Thymus (tissue), 11 donors: ENCODE measurements around the gene EYS. TPM values are rescaled to one million over a fixed set of nuclear protein-coding genes. Genes with fewer than 3 reads are reported as not detected.

ENCODE experiments used
- DNase-seq, 9 donors: peaks; one replicate each; pipeline ENCODE4 v3.0.0-alpha.2; 2013; ENCODE audit warnings: low spot score in 9 of 9, low read depth in 6 of 9, missing footprints in 1 of 9
- H3K27ac ChIP-seq, 2 donors: one replicate each; pipeline ENCODE4 v1.5.1; 2013; ENCODE audit warnings: control low read depth in 1 of 2, low read depth in 1 of 2, low read length in 1 of 2, mild to moderate bottlenecking in 1 of 2, moderate library complexity in 1 of 2
- H3K27me3 ChIP-seq, 2 donors: one replicate each; pipeline ENCODE4 v1.5.1; 2013; ENCODE audit warnings: low read length in 1 of 2; ENCODE audit not compliant: control insufficient read depth in 2 of 2, insufficient read depth in 1 of 2
- H3K36me3 ChIP-seq, 2 donors: one replicate each; pipeline ENCODE4 v1.5.1; 2013; ENCODE audit warnings: low read length in 1 of 2, mild to moderate bottlenecking in 1 of 2, moderate library complexity in 1 of 2; ENCODE audit not compliant: control insufficient read depth in 2 of 2, insufficient read depth in 2 of 2
- H3K4me1 ChIP-seq, 2 donors: one replicate each; pipeline ENCODE4 v1.5.1; 2013; ENCODE audit warnings: low read length in 2 of 2; ENCODE audit not compliant: control insufficient read depth in 2 of 2, insufficient read depth in 2 of 2
- H3K4me3 ChIP-seq, 2 donors: one replicate each; pipeline ENCODE4 v1.5.1; 2013; ENCODE audit warnings: low read length in 2 of 2, control low read depth in 1 of 2, mild to moderate bottlenecking in 1 of 2
- H3K9me3 ChIP-seq, 2 donors: one replicate each; pipeline ENCODE4 v1.5.1; 2013; ENCODE audit warnings: low read length in 1 of 2, mild to moderate bottlenecking in 1 of 2; ENCODE audit not compliant: control insufficient read depth in 2 of 2, insufficient read depth in 1 of 2
- WGBS: extraction: QIAGEN DNeasy Blood & Tissue Kit; methylation state at CpG from one replicate; pipeline ENCODE4 v1.1.7; 2013; 5-methylcytosine and 5-hydroxymethylcytosine counted together
- polyA plus RNA-seq: library from polyadenylated mRNA; stranded (reverse); fragments of 200-250 nt; gene quantifications from one replicate; pipeline ENCODE4 v1.2.3, GENCODE V29; 2013
- total RNA-seq: library from RNA; stranded (reverse); fragments of 120-200 nt; gene quantifications from one replicate; pipeline ENCODE4 v1.2.4, GENCODE V29; 2013
- donor health status: healthy.

Gene EYS
- total and polyA plus RNA-seq, 2 donors: 0.05 to 0.28 TPM

DNA sequence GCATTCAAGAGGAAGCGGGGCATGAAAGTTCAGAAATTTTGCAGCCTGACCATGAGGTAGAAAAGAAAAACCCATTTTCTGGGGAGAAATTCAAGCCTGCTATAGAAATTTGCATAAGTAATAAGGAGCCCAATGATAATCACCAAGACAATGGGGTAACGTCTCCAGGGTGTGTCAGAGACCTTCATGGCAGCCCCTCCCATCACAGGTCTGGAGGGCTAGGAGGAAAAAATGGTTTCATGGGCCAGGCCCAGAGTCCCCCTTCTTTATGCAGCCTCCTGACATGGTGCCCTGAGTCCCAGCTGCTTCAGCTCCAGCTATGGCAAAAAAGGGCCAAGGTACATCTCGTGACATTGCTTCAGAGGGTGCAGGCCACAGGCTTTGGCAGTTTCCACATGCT, 618.5 kb downstream of the EYS start:
- Histone ChIP-seq H3K4me3 (no peak overlapping the region), H3K27me3 (no peaks in the 10 kb centered on the region), H3K36me3 (no peaks in the 10 kb centered on the region), H3K4me1 (no peaks in the 10 kb centered on the region), H3K9me3 (peaks cover 0 to 9% of the 10 kb centered on the region in 2 donors), H3K27ac (no peak overlapping the region)
- DNase-seq: no peak
- 87% methylated on average over 3 of the region's 3 CpGs for WGBS

DNA sequence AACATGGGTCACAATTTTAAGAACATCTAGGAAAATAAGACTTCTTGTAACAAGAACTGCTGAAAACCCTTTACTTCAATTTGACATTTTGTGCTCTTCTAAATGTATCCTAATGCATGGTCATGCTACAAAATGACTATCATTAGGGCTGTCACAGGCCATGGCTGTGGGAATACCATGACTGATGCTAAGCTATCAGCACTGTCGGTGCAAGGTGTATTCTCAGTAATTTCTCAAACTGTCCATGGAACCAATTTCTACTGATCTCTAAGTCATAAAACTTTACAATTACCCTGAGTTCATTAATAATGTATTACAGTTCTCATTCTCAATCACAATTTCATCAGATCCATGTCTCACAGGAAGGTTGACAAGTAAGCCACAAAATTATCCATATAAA, 625.3 kb downstream of the EYS start:
- DNase-seq: no peak
- WGBS: 100% methylated on average over 1 of the region's 1 CpG
- Histone ChIP-seq H3K36me3 (no peaks in the 10 kb centered on the region), H3K4me1 (no peaks in the 10 kb centered on the region), H3K27ac (no peak overlapping the region), H3K27me3 (no peaks in the 10 kb centered on the region), H3K9me3 (no peaks in the 10 kb centered on the region), H3K4me3 (no peak overlapping the region)

DNA sequence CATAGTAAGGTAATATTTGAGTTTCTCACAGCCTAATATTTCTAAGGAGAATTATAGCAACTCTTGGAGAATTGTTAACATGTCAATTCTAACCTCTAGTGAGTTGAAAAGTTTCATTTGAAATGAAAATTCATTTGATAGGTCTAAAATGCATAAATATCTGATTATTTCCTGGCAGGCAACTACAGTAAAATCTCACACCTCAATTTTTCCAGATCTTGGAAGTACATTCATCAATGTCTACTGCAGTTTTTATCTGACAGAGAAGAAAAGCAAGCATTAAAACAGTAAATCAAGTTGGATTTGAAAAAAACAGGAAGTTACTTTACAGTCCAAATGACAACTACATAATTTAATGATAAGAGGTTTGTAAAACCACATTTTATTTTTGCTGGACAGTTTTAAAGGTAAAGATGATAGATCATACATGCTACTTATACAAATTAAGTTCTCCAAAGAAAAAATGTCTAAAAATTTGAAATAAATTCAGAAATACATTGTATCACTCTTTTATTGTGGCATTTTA, 631.3 kb downstream of the EYS start:
- Histone ChIP-seq H3K27ac (no peak overlapping the region), H3K4me1 (no peaks in the 10 kb centered on the region), H3K27me3 (no peaks in the 10 kb centered on the region), H3K9me3 (no peaks in the 10 kb centered on the region), H3K4me3 (no peak overlapping the region), H3K36me3 (no peaks in the 10 kb centered on the region)
- no peak for DNase-seq

DNA sequence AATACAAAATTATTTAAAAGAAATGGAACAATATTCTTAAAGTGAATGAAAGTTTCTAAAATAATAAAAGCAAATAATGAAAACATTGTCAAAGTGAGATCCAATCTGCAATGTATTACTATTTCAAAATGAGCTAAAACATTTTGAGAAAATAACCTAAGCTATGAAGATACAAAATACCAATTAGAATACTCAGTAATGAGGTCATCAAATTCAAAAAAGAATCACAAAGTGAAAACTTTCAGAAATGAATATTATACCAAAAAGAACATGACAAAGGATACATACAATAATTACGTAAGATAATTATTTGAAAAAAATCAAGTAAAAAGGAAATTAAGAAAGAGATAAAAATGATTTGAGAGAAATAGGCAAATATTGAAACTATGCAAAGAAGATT, 634.5 kb downstream of the EYS start:
- over 99% methylated on average over 1 of the region's 1 CpG for WGBS
- no peak for DNase-seq
- no peak overlapping the region for H3K27ac ChIP-seq
- no peaks in the 10 kb centered on the region for H3K9me3 ChIP-seq
- H3K36me3 ChIP-seq: no peaks in the 10 kb centered on the region
- no peak overlapping the region for H3K4me3 ChIP-seq
- H3K27me3 ChIP-seq: no peaks in the 10 kb centered on the region
- no peaks in the 10 kb centered on the region for H3K4me1 ChIP-seq

DNA sequence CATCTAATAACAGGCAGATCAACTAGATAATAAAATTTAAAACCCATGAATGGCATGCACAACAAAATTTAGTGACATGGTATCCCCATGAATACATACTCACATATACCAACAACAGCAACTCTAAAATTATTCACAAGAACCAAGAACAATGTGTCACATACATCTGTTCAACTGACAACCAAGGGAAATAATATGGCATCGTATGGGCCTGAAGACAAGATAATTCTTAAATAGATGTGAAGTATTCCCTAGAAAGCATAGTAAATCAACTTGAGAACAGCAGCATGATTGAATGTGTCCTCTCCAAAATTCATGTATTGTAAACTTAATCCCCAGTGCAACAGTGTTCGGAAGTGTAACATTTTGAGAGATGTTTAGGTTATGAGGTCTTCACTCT, 635.5 kb downstream of the EYS start:
- no peaks in the 10 kb centered on the region for H3K36me3 ChIP-seq
- H3K27ac ChIP-seq: no peak overlapping the region
- no peaks in the 10 kb centered on the region for H3K27me3 ChIP-seq
- 95% methylated on average over 2 of the region's 2 CpGs for WGBS
- no peak for DNase-seq
- H3K9me3 ChIP-seq: no peaks in the 10 kb centered on the region
- no peak overlapping the region for H3K4me3 ChIP-seq
- no peaks in the 10 kb centered on the region for H3K4me1 ChIP-seq

DNA sequence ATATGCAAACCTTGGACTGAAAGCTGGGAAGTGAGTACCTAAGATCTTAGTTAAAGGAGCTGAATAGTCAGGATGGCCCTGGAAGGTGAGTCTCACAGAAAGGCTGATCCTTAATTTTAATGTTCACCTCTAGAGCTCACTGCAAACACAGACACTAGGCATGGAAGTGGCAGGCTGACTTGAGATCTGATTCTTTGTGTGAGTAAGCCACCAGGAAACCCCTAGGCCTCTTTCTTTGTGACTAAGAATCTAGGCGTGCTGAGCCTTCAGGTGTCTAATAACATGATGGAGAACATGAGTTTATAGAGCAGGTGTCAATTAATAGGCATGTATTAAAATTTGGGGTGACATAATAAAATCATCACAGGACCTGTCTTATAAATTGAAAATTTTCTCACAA, 642.2 kb downstream of the EYS start:
- H3K4me3 ChIP-seq: no peak overlapping the region
- DNase-seq: no peak
- WGBS: 97% methylated on average over 1 of the region's 1 CpG
- H3K4me1 ChIP-seq: no peaks in the 10 kb centered on the region
- H3K36me3 ChIP-seq: no peaks in the 10 kb centered on the region
- H3K9me3 ChIP-seq: no peaks in the 10 kb centered on the region
- H3K27me3 ChIP-seq: no peaks in the 10 kb centered on the region
- no peak overlapping the region for H3K27ac ChIP-seq

DNA sequence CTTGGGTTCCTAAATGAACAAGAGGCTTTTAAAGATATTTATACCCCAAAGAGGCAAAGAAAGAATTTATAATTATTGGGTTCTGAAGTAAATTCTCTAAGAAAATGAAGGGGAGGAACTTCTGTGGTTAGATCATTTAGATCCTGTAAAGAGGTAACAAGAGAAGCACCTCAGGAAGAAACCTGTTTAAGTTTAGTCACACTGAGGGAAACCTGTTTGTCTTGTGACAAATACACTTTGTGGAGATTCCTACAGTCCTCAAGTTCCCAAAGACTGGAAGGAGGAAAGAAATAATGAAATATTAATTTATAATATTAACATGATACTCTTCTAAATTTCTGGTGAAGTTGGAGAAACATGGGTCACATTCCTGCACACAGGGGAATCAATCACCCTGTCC, 647.5 kb downstream of the EYS start:
- H3K36me3 ChIP-seq: no peaks in the 10 kb centered on the region
- no peak overlapping the region for H3K4me3 ChIP-seq
- H3K4me1 ChIP-seq: no peaks in the 10 kb centered on the region
- H3K27ac ChIP-seq: no peak overlapping the region
- DNase-seq: no peak
- no peaks in the 10 kb centered on the region for H3K9me3 ChIP-seq
- H3K27me3 ChIP-seq: no peaks in the 10 kb centered on the region

DNA sequence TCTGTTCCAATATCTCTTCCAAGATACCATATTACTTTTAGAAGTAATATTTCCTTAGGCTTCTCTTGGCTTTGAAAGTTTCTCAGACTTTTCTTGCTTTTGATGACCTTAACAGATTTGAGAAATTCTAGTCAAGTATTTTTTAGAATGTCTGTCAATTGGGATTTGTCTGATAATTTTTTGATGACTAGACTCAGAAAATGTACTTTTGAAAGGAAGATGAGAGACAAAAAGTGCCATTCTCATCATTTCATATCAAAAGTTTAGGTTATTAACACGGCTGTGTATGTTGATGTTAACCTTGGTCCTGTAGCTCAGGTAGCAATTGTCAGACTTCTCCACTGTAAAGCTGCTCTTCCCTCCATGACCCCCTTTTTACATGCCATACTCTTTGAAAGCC, 651.5 kb downstream of the EYS start:
- WGBS: 98% methylated on average over 1 of the region's 1 CpG
- Histone ChIP-seq H3K9me3 (no peaks in the 10 kb centered on the region), H3K27ac (no peak overlapping the region), H3K36me3 (no peaks in the 10 kb centered on the region), H3K27me3 (no peaks in the 10 kb centered on the region), H3K4me1 (no peaks in the 10 kb centered on the region), H3K4me3 (no peak overlapping the region)
- no peak for DNase-seq

DNA sequence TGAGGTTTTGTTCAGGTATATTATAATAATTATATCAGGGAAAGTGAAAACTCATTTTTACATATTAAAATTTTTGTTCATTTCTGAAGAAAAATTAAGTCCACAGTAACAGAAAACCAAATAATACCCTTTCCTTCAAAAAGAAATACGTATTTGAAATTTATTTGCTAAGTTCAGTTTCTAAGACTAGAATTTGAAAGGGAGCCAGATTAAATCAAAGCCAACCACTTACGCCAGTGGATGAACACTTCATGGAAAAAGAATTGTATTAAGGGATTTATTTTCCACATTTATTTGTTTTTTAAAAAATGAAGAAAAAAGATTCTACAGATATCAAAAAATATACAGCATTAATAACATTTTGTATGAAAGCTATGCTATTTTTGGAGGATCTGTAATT, 654.4 kb downstream of the EYS start:
- Histone ChIP-seq H3K36me3 (no peaks in the 10 kb centered on the region), H3K9me3 (no peaks in the 10 kb centered on the region), H3K27ac (no peak overlapping the region), H3K4me3 (no peak overlapping the region), H3K27me3 (no peaks in the 10 kb centered on the region), H3K4me1 (no peaks in the 10 kb centered on the region)
- 91% methylated on average over 2 of the region's 2 CpGs for WGBS
- DNase-seq: no peak

DNA sequence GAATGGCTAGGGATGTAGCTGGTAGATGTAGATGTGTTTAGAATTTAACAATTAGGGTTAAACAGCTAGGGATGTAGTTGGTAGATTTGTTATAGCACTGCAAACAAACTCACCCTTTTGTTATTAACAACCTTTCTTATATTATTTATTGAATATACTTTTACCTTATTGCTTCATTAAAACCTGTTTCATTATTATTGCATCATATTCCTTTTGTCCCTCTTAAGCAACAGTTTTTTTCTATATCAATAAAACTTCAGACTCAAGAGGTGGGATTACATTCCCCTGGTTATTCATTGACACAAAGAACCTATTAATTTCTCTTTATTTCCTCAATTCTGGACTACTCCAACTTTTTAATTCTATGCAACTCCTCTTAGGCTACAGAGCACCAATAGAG, 661.2 kb downstream of the EYS start:
- H3K27me3 ChIP-seq: no peaks in the 10 kb centered on the region
- H3K9me3 ChIP-seq: no peaks in the 10 kb centered on the region
- H3K27ac ChIP-seq: no peak overlapping the region
- no peak for DNase-seq
- H3K4me3 ChIP-seq: no peak overlapping the region
- H3K36me3 ChIP-seq: no peaks in the 10 kb centered on the region
- H3K4me1 ChIP-seq: no peaks in the 10 kb centered on the region
